ENCODE results near the gene NFKBIE. TPM values are rescaled to one million over a fixed set of nuclear protein-coding genes. Genes with fewer than 3 reads are reported as not detected.

NFKBIE gene
- total and polyA plus RNA-seq, 4 donors = 3.7 to 4.9 (median 4.7) TPM

GRCh38 chr6:44297063-44298038 is 32.0 kb upstream of the NFKBIE start:
- 1% methylated on average over 86 of the region's 86 CpGs for WGBS
- TF ChIP-seq NR2F2 (IDR thresholded peaks at IDR 0.05) (no peak), ATF3 (IDR thresholded peaks at IDR 0.05) (no peak)
- H3K4me1 ChIP-seq (ENCODE audit: control insufficient read depth in 4 of 4, insufficient read depth in 4 of 4, low read length in 3 of 4) = peaks cover 7 to 13% (median 11%) of the 10 kb centered on the region in 4 donors
- peaks cover 0 to 12% (median 4%) of the 10 kb centered on the region in 4 donors for H3K27me3 ChIP-seq (ENCODE audit: control insufficient read depth in 4 of 4, insufficient read depth in 4 of 4, low read length in 3 of 4)
- no peak overlapping the region for H3K27ac ChIP-seq (ENCODE audit: low read depth in 1 of 2, low read length in 2 of 2)
- no peak overlapping the region for H3K9ac ChIP-seq (ENCODE audit: low read depth in 1 of 2, low read length in 2 of 2)
- no peak for DNase-seq (ENCODE audit: low spot score)
- no peaks in the 10 kb centered on the region for H3K9me3 ChIP-seq (ENCODE audit: control insufficient read depth in 4 of 4, low read length in 3 of 4)
- peak overlapping the region in 2 of 3 donors; percentile 30 to 51 for H3K4me3 ChIP-seq (ENCODE audit: low read depth in 1 of 3, low read length in 3 of 3)
- peaks cover 0 to 23% (median 11%) of the 10 kb centered on the region in 4 donors for H3K36me3 ChIP-seq (ENCODE audit: control insufficient read depth in 4 of 4, insufficient read depth in 3 of 4, low read depth in 1 of 4, low read length in 3 of 4)

- peaks cover 7 to 13% (median 11%) of the 10 kb centered on the region in 4 donors for H3K4me1 ChIP-seq (ENCODE audit: control insufficient read depth in 4 of 4, insufficient read depth in 4 of 4, low read length in 3 of 4)
- no peak overlapping the region for H3K9ac ChIP-seq (ENCODE audit: low read depth in 1 of 2, low read length in 2 of 2)
- TF ChIP-seq REST (IDR thresholded peaks at IDR 0.05) (no peak), CTCF (IDR thresholded peaks at IDR 0.05; ENCODE audit: low read depth, low read length, missing input control) (no peak), HNF4G (IDR thresholded peaks at IDR 0.05) (no peak), EGR1 (IDR thresholded peaks at IDR 0.05; ENCODE audit: low read depth in 2 of 2) (no peak), FOXA1 (IDR thresholded peaks at IDR 0.05) (no peak), ATF3 (IDR thresholded peaks at IDR 0.05) (no peak), YY1 (IDR thresholded peaks at IDR 0.05) (no peak), TAF1 (conservative IDR thresholded peaks at IDR 0.05) (no peak), FOXA2 (IDR thresholded peaks at IDR 0.05) (no peak)
- no peak for DNase-seq (ENCODE audit: low spot score)
- 66% methylated on average over 7 of the region's 7 CpGs for WGBS
- peaks cover 0 to under 1% (median under 1%) of the 10 kb centered on the region in 4 donors for H3K36me3 ChIP-seq (ENCODE audit: control insufficient read depth in 4 of 4, insufficient read depth in 3 of 4, low read depth in 1 of 4, low read length in 3 of 4)
- H3K27ac ChIP-seq (ENCODE audit: low read depth in 1 of 2, low read length in 2 of 2) = no peak overlapping the region
- H3K27me3 ChIP-seq (ENCODE audit: control insufficient read depth in 4 of 4, insufficient read depth in 4 of 4, low read length in 3 of 4) = peaks cover 0 to 16% (median 8%) of the 10 kb centered on the region in 4 donors
- no peak overlapping the region for H3K4me3 ChIP-seq (ENCODE audit: low read depth in 1 of 3, low read length in 3 of 3)
- no peaks in the 10 kb centered on the region for H3K9me3 ChIP-seq (ENCODE audit: control insufficient read depth in 4 of 4, low read length in 3 of 4)
Measured at GRCh38 chr6:44294832-44295791, 29.8 kb upstream of the NFKBIE start.

Measured in liver (tissue), 9 donors.